ENCODE measurements around the gene SPATA22.

- TF ChIP-seq CTCF (conservative IDR thresholded peaks at IDR 0.05; ENCODE audit: low read depth, low read length) (no peak), EZH2 (IDR thresholded peaks at IDR 0.05; ENCODE audit: borderline replicate concordance, low read depth, low read length, poor library complexity, severe bottlenecking) (no peak)
Observed at GRCh38 chr17:3507071-3507470, 35.5 kb upstream of the SPATA22 start.
